GM21529 (cell line): ENCODE data around the gene SEC14L2.

Experiments used
- ATAC-seq: cut with Tn5 transposase; IDR thresholded peaks from one replicate; pipeline ENCODE4 v1.9.1; 2021; ENCODE audit not compliant: unreplicated experiment

SEC14L2 gene

DNA sequence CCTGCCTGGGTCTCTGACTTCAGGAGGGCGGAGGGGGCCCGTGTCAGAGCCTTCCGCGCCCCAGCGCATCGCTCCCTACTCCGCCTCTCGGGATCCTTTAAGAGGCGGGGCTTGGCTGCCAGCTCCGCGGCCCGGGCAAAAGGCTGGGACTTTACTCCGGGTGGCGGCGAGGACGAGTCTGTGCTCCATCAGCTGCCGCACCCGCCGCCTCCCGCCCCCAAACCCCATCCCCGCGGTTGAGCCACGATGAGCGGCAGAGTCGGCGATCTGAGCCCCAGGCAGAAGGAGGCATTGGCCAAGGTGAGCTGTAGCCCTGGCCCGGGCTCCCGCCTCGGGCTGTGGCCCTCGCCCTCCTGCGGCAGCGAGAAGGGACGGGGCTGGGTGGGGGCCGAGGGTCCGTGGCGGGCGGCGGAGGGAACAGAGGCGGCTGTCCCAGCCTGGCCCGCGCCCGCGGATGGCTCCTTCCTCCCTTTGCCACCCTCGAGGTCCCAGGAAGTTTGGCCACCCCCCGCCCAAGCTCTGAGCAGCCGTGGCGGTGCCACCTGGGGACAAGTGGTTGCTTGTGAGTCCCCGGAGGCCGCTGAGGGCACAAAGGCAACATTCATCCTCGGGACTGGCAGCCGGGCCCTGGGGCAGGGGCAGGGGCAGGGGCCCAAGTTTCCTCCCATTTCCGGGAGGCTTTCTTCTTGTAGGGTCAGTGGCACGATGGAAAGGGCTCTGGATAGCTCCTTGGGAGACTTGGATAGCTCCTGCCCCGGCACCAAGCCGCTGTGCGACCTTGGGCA, at the start of gene SEC14L2:
Gene SEC14L2, plus strand, starts transcription at position 148 of the 785 bp plus-strand sequence. Its CDS starts 99 bp downstream, at position 247.
- no peak for ATAC-seq

DNA sequence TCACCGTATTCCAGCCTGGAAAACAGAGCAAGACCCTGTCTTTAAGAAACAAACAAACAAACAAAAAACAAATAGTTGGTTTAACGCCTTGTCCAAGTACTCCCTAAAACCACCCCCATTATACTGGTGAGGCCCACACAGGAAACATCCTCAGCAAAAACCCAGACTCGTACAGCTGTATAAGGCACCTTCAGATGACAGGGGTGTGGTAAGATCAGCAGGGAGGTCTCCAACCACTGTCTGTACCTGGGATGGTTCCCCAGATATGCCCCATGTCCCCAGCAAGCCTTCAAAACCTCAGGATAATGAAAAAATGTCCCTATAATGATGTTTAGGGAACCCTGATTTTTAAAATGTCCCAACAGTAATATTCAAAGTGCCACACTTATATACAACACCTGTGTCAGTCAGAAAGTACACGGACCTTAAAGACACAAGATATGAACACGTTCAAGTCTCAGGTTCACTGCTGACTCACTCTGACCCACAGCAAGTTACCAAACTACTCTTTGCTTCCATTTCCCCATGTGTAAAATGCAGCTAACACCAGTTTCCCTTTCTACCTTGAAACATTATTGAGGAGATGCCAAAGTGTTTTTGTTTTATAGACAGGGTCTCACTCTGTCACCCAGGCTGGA, 49.4 kb upstream of the SEC14L2 start:
- ATAC-seq: no peak

DNA sequence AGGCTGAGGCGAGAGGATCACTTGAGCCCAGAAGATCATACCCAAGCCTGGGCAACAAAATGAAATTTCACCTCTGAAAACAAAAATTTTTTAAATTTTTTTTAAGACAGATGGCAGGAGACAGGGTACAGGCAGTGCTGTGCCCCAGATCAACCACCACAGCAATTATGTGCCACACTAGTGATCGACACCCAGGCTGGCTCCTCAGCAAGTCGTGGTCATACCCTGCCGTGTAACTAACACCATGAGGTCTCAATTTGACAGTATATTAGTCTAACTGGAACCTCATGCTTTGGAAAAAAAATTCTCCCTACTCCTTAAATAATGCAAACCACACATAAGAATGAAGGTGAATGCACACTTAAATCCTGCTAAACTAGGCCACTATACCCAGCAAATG, 48.4 kb upstream of the SEC14L2 start:
- ATAC-seq: no peak

DNA sequence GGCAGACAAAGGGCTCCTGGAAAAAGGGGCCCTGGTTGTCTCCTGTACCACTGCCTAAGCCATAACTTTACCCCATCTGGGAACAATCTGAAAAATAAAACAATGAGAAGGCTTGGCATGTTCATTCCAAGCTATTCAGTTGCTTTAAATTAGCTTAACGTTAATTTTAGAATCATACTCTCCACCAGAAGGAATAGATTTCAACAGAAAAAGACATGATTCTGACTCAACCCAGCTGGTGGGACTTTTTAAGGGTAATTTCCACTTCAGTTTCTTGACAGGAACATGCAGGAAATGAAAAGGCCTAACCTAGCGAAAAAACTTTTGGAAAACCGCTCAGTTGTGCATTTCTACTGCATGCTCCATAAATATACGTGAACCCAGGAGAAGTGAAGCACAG, 48.0 kb upstream of the SEC14L2 start:
- no peak for ATAC-seq

DNA sequence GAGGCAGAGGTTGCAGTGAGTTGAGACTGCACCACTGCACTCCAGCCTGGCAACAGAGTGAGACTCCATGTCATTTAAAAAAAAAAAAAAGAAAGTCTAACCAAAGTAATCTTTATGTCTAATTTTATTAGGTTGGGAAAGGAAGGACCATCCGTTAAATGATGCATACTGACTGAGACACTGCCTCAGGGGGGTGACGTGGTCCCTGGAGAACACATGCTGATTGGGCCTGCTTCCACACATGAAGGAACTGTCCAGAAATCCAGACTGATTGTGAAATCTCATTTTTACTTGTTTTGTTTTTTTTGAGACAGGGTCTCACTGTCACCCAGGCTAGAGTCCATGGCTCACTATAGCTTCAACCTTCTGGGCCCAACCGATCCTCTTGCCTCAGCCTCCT, 45.6 kb upstream of the SEC14L2 start:
- no peak for ATAC-seq

DNA sequence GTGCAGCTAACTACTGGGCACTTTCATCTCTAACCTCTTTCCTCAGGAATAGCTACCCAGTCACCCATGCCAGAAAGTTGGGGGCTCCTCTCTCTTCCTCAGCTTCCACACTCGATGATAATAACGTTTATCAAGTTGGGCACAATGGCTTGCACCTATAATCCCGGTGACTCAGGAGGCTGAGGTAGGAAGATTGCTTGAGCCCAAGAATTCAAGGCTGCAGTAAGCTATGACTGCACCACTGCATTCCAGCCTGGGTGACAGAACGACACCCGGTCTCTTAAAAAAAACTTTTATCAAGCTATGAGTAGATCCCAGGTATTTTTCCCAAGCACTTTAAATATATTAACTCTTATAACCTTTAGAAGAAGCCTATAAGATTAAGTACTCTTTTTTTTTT, 42.2 kb upstream of the SEC14L2 start:
- ATAC-seq: no peak

DNA sequence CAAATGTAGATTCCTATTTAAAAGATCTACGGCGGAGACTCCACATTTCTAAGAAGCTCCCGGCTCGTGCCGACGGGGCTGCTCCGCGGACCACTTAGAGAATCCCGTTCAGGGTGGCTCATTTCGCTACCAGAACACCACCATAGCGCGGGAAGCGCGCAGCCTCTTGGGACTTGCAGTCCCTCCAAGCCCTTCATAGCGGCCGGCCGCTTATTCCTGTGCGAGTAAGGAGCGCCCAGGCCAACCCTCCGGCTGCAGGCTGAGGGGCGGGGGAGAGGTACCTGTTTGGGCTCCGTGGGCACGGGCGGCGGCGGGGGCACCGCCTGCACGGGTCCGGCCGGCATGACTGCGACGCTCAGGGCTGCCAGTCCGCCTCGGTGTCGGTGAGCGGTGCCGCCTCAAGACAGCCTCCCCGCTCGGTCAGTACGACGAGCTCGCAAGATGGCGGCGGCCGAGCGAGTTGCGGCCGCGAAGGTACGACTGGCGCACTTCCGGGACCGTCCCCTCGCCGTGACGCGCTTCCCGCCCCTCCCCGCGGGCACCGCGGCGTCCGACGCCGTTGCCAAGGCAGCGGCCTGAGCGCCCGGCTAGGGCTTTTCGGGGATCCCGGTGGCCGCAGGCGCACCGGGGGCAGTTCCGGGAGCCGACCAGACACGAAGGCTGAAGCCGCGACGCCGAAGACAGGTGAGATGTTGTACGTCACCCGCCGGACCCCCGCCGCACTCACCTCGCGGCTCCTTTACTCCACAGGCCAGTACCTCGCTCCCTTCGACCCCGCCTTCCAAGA, 40.2 kb upstream of the SEC14L2 start, which contains the start of the genes CCDC157 and SF3A1:
Gene CCDC157, plus strand, starts transcription at position 559 of the 787 bp plus-strand sequence. CDS start 8,994 bp downstream, outside the sequence.
Gene SF3A1, minus strand, starts transcription at position 446 of the 787 bp plus-strand sequence. Its CDS starts 102 bp downstream, at position 344.
- ATAC-seq: peak; percentile 84

DNA sequence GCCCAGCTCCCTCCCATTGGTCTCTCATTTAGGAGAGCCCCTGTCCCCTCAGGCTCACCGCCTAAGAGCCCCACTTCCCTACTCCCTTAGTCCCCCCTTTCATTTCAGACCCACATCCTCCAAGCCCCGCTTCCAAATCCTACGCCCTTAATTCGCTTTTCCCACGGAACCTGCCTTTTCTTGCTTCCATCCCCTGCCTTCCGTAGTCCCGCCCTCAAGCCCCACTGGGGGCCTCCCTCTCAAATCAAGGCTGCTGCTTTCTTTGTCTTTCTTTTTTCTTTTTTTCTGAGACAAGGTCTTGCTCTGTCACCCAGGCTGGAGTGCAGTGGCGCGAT, 39.6 kb upstream of the SEC14L2 start:
- ATAC-seq: no peak

DNA sequence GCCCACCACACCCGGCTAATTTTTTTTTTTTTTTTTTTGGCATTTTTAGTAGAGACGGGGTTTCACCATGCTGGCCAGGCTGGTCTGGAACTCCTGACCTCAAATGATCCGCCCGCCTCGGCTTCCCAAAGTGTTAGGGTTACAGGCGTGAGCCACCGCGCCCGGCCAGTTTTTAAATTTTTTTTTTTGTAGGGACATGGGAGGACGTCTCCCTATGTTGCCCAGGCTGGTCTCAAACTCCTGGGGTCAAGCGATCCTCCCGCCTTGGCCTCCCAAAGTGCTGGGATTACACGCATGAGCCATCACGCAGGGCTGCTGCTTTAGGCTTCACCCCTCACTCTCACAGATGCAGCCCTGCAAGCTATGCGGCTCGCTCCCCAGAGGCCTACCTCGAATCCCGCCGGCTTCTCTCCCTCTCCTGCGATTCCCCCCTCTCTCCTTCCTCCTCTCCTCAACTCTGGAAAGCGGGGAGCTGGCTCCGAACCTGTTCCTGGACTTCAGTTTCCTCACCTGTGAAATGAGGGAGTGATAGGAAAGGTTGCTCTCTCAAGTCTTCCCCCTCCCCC, 39.1 kb upstream of the SEC14L2 start:
- ATAC-seq: no peak

DNA sequence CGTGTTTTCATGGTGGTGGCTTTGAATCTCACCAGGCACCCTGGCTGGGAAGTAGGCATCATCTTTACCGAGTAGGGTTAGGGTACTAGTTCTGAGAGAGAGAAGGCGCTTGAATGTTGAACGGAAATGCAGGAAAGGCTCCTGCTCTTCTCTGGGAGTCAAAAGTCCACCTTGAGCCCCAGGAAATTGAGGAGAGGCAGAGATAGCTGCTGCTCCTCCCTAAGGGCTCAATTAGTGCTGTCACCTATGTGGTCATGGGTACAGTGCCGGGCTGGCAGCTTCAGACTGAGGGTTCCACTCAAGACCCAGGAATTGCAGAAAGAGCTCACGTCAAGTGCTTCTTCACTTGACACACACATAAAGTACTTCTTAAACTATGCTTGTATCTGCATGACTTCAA, 38.3 kb upstream of the SEC14L2 start:
- no peak for ATAC-seq

DNA sequence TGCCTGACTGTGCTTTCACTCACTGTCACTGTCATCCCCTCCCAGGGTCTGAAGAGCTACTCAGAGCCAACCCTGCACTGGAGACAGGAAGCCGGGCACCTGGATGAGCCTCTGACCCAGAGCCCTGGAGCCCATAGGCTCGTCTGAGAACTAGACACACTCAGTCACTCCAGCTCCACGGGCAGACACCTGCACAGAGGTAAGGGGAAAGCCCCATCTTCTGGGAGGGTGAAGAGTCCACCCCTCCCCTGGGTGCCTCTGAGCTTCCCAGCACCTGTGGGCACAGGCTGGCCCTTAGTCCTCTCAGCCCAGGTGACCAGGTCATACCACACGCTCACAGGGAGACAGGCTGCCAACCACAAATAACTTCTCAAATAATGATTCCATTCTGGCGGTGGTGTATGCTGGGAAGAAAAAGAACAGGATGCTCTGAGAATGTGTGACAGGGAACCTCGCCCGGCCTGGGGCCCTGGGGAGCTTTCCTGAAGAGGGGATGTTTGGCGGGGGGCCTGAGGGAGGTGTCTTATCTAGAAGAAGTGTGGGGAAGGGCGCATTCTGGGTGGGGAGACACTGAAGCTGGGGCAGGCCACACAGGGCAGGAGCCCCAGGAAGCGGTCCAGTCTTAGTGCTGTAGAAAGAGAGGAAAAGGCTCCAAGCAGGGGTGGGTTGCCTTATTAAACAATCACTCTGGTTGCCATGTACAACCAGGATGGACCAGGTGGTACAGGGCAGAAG, 34.7 kb upstream of the SEC14L2 start:
- no peak for ATAC-seq

DNA sequence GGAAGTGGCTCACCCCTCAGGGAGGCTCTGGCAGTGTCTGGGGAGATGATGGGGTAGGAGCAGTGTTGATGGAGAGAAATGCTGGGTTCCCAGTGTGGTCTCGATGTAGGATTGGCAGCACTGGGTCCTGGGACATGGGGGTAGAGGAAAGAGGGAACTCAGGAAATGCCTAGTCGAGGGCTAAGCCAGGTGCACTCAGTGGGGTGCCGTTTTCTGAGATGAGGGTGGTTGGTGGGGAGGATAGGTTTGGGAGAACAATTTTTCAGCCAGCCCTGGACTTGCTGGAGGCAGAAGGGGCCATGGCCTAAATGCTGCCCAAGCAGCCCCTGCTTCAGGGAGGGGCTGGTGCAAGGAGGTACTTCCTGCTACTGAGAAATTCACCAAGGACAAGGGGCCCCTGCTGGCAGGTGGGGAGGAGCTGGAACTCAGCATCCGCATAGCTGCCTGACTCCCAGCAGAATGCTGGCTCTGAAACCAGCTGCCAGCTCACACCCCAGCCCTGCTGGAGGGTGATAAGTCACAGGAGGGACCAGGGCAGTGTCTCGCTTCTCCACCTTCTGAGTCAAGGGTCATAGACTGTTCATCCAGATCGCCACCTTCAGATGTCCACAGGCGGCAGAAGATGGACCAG, 34.1 kb upstream of the SEC14L2 start:
- no peak for ATAC-seq

DNA sequence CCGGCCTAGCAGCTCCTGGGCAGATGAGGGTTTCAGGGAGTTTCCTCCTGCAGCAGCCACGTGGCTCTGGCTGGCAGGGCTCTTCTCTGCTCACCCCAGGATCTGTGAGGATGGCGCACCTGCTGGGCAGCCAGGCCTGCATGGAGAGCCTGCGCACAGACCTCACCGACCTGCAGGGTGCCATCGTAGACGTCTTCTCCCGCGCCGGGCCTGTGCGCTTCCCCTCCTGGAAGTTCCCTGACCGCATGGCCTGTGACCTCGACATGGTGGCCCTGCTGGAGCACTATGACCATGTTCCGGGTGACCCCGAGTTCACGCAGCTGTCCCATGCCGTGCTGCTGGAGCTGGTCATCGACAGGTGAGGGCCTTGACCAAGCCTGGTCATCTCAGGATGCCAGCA, 30.9 kb upstream of the SEC14L2 start:
- ATAC-seq: no peak

DNA sequence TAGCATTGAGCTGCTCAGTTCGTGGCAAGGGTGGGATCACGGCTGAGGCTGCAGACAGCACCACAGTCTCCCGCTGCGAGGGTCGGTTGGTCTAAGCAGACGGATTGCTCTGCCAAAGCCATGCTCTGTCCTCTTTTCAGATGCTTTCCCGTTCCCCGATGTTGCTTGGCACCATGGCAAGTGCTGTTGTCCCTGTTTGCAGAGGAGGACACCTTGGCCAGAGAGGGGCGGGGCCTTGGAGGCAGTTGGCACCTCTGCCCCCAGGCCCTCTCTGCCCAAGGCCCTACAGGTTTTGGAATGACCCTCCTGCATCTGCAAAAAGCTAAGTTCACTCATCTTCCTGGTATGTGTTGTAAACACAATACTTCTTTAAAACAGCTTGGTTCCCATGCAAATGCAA, 28.4 kb upstream of the SEC14L2 start:
- ATAC-seq: no peak

DNA sequence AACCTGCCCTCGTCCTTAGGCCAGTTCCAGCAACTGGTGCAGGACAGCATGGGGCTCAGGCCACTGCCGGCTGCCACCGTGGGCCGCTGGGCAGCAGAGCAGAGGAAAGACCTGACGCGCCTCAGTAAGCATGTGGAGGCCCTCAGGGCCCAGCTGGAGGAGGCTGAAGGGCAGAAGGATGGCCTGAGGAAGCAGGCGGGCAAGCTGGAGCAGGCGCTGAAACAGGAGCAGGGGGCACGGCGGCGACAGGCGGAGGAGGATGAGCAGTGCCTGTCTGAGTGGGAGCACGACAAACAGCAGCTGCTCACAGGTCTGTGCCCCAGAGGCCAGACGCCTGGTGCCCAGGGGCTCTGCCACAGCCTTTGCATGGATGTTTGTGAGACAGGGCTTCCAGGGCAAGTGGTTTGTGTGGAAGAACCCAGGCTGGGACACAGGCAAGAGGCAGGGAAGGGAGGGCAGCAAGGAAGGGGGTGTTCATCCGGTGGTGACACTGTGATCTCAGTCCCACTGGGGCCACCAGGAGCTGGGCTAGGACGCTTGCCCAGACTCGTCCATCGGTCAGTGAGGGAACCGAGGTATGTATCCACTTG, 26.1 kb upstream of the SEC14L2 start:
- no peak for ATAC-seq

DNA sequence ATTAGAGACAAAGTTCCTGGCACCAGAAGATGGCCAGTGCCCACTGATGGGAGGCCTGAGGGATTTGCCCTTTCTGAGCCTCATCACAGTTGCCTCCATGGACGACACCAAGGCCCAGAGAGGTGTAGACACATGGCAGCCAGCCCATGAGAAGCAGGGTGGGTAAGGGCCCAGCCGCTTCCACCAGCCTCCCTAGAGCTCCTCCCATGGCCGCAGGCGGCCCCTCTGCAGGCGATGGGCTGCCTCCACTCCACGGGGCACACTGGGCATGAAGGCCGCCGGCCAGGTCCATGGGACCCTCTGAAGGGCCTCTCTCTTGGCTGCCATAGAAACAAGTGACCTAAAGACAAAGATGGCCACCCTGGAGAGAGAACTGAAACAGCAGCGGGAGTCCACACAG, 25.5 kb upstream of the SEC14L2 start:
- ATAC-seq: no peak

DNA sequence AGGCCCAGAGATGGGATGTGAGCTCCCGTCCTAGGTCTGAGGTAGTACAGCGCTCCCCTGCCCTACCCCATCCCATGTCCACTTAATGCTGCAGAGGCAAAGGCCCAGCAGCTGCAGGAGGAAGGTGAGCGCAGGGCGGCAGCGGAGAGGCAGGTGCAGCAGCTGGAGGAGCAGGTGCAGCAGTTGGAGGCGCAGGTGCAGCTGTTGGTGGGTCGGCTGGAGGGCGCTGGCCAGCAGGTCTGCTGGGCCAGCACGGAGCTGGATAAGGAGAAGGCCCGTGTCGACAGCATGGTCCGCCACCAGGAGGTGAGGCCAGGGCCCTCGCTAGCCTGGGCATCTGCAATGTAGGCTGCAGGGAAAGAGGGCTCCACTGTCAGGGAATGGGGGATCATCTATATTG, 24.8 kb upstream of the SEC14L2 start:
- ATAC-seq: no peak

DNA sequence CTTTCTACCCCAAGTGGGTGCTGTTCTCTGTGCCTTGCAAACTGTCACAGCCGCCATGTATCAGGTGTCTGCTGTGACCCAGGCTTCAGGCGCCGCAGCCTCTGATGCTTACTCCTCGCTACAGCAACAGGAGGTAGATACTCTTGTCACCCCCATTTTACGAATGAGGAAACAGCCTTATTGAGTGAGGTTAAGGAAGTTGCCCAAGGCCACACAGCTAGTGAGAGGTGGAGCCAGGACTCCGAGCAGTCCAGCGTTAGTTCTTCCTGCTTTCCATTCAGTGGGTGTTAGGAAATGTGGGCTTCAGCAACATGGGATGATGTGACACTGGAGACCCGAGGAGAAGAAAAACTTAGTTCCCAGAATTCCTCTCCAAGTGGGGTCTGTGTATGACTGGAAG, 23.9 kb upstream of the SEC14L2 start:
- no peak for ATAC-seq

DNA sequence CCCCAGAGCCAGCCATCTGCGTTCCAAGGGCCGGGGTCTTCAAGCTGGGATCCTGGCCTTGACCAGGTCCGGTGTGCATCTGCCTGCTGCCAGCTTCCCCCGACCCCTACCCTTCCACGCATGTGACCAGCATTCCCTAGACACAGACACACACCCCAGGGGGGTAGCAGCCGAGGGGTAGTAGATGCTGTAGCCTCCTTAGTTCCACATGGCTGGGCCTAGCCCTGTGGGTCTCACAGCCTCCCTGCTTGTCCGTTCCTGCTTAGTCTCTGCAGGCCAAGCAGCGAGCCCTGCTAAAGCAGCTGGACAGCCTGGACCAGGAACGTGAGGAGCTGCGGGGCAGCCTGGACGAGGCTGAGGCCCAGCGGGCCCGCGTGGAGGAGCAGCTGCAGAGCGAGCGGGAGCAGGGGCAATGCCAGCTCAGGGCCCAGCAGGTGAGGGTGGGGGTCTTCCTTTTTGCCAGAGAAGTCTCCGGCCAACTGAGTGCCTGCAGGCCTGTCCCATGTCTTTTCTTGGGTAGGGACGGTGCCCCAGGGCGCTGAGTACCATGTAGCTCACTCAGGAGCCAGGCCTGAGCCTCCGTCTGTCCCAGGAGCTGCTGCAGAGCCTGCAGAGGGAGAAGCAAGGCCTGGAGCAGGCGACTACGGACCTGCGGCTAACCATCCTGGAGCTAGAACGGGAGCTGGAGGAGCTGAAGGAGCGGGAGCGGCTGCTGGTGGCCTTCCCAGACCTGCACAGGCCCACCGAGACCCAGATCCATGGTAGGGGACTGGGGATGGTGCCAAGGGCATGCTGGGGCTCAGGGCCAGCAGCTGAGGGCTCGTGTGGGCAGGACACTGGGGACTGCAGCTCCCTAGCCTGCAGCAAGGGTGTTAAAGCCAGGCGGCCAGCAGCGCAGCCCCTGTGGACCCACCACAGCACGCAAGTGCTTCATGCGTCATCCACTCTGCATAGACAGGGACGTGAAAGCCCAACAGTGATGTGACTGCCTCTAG, 23.2 kb upstream of the SEC14L2 start:
- ATAC-seq: no peak
